ENCODE results near the gene MYOG.

Gene MYOG

DNA sequence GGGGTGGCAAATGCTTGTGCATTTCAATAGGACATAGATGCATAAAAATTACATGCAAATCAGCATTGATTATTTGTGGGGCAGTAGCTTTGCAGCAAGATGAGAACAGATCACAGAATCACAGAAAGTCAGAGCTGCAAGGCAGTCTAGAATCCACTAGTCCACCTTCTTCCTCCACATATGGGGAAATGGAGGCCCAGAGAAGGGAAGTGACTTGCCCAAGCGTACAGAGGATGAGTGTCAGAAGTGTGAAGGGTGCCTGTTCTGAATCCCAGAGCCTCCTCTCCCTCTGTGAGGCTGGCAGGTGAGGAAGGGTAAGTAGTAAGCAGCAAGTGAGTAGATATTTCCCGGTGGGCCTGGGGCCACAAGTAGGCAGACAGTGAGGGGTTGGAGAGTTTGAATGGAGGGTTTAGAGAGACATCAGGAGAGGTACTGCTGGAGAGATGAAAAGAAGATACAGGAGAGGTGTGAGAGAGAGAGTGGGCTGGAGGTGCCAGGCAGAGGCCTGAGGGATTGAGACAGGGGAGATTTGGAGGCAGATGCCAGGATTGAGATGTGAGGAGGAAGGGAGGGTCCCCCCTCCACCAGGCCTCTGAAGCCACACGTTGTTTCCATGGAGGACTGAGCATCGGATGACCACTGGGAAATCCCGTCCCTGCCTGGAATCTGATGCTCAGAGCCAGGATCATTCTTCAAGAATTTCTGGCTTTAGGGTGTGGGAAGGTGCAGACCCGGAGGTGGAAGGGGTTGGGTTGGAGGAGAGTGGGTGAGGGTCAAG lies 4.8 kb upstream of the MYOG start:
- peak in 3 of 4 experiments; percentile 38 to 52 (median 42) for DNase-seq

DNA sequence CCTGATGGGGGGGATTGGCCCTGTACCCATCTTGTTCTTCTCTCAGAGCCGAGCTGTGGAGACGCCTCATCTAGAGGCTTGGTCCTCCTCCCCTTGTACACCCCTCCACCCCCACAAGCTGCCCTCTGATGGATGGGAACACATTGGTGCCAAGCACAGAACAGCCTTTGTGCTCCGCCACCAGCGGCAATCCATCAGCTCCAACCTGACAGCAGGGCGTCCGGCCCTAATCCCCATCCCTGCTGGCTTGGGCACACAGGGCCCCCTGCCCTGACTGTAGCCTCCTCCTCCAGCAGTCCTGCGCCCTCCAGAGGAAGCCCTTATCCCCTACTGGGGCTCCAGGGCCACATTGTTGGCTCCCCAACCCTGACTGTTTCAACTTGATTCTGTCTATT lies 3.8 kb upstream of the MYOG start:
- no peak for DNase-seq

DNA sequence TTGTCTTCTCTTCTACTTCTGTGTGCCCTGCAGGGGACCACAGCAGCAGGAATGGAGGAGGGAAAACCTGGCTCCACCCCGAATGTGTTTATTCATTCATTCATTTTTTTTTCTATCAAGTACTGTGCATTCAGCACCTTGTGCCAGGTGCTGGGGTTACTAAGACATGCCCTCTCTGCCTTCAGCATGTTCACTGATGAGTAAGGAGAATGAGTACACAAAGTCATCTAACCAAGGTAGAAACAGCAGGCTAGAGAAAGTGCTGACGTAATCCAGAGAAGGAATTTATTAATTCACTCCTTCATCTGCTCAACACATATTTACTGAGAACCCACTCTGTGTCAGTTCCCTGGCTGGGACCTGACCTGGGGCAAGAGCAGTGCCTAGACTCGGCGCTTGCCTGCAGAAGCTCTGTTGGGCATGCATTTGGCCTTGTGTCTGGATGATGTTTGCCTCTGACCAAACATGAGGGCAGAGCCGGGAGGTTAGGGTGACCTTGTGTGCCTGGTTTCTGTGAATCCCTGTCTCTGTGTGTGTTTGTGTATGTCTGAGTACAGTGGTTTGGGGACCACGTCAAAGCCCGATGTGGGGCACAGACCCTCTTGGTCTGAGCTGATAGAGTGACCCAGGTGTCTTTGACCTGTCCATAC lies 3.3 kb upstream of the MYOG start:
- no peak for DNase-seq

DNA sequence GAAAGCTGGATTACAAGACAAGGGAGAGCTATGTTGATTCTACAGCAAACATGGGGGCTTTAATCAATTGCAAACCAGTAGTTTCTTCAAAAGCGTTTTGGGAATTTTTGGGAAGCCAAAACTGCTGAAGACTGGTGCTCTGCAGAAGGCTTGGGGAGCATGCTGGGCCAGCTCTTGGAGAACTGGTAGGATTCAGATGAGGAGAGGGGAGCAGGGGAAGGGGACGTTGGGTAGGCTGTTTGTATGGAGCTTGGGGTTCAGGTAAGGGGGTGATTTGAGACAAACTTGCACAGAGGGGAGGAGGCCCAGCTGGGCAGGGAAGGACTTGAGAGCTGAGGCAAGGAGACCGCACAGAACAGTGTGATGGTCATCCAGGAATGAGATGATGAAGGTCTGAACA lies 2.6 kb upstream of the MYOG start:
- DNase-seq, result no peak

DNA sequence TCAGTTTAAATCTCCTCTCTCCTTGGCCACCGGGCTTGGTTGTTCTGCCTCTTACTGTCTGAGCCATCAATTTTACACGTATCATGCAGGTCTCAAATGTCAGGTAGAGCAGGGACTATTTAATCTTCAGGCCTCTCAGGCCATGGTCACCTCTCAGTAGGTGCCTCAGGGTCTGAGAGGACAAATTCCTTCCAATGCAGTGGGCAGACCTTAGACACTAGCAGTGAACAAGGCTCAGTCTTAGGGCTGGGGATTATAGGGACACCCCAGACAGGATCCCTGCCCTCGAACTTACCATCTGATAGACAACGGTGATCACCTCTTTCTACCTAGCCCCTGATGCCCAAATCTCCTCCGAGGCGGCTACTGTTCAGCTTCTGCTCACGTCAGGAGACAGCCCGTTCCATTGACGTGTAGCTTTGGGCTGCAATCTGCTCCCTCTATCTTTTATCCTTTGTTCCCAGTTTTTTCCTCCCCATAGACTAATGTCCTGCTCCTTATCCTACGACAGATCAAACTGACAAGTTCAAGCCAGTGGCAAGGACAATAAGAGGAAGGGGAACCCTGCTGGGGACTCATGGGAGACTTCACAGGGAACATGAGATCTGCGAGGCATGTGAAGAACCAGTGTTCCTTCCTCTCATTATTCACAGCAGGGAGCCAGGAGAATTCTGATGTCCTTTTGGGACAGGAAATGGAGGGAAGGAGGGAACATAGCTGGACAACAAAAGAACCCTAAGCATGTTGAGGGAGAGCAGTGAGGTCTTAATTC lies 1.4 kb upstream of the MYOG start:
- peak in 1 of 4 experiments; percentile 24 for DNase-seq

DNA sequence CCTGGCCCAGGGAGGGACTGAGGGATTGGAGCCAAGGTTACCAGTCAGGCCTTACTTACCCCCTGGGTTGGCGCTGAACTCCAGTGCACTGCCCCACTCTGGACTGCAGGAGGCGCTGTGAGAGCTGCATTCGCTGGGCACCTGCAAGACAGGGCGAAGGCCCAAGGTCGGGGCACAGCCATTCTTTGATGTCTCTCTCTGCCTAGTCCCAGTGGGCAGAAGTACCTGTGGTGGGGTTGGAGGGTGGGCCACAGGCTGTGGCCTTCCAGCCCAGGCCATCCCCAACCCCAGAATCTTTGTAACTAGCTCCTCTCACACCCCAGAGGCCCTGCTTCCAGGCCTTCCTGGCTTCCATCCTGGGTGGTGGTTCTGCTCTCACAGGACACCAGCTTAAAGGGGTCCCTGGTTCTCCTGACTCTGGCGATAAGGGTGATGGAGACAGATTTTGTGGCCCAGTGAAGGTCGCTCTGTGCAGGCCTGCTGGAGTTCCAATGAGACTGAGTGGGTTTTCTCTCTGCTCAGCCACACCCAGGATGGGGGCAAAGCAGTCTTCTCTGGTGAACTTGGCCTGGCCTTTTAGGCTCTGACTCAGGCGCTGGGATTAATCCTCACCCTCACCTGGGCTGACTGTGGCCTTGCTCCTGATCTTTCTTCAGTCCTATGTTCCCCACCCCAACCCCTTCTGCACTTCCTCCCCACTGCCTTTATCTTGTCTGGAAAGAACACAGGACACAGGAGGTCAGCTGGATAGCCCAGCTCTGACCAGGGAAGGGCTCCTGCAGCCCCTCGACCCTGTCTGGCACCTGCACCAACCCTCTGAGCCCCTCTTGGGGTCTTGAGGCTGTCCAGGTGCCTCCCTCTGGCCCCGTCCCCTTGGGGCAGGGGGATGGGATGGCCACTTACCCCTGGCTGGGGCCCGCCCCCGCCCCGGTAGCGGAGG lies 954 bp downstream of the MYOG start:
- peak in 3 of 4 experiments; percentile 23 to 50 (median 30) for DNase-seq

DNA sequence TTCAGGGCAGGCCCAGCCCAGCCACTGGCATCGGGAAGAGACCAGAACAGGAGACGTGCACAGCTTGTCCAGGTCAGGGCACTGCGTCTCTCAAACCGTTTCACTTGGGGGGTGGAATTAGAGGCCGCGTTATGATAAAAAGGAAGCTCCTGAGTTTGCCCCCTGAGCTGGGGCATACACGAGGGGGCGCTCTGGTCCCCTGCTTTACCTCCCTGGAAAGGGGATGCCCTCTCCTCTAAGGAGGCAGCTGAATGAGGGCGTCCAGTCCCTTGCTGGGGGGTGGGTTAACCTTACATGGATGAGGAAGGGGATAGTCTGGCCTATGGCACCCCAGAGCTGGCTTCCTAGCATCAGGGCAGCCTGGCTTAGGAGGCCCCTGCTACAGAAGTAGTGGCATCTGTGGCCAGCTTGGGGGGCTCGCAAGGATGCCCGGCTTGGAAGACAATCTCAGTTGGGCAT lies 2.3 kb downstream of the MYOG start:
- no peak for DNase-seq

DNA sequence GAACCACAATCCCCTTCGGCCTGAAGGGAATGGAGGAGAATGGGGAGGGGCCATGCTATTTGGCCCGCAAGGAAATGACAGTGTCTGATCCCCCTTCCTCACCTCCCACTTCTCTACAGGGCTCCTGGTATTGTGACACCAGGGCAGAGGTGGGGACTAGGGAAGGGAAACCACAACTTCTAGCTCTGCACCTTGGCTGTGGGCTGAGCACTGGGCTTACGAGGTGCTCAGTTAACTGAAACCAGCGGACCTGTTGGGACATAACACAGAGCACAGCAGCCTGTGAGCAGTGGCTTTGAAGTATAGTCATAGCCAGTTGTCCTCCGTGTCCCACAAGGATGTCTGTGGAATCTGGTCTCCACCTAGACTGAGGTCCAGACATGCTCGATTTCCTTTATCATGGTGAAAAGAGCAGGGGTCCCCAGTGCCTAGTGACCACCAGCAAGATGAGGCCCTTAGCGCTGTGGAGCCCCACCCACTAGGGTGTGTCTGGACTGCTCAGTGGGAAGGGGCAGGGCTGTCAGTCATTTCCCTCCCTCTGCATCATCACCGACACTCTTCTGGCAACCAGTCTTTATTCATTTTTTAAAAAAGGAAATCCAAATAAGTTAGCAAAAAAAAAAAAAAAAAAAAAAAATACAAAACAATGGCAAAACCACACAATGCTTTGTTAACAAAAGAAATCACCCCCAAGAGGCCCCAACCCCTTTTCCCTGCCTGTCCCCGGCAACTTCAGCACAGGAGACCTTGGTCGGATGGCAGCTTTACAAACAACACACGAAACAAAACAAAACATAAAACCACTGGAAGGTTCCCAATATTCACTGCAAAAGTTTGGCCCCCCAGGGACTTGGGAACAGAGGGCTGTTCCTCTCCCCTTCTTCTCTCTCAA lies 3.0 kb downstream of the MYOG start:
- no peak for DNase-seq

DNA sequence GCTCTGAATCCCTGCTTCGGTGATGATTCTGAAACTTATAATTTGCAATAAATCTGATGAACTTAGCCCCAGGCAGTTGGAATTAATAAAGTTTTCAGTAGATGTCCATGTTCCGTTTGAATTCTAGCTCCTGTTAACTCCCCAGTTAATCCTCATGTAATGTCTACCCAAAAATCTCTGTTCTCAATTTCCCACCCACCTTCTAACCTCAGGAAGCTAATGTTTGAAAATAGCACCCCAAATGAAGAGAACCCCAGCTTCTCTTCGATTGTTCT lies 3.6 kb downstream of the MYOG start:
- no peak for DNase-seq

DNA sequence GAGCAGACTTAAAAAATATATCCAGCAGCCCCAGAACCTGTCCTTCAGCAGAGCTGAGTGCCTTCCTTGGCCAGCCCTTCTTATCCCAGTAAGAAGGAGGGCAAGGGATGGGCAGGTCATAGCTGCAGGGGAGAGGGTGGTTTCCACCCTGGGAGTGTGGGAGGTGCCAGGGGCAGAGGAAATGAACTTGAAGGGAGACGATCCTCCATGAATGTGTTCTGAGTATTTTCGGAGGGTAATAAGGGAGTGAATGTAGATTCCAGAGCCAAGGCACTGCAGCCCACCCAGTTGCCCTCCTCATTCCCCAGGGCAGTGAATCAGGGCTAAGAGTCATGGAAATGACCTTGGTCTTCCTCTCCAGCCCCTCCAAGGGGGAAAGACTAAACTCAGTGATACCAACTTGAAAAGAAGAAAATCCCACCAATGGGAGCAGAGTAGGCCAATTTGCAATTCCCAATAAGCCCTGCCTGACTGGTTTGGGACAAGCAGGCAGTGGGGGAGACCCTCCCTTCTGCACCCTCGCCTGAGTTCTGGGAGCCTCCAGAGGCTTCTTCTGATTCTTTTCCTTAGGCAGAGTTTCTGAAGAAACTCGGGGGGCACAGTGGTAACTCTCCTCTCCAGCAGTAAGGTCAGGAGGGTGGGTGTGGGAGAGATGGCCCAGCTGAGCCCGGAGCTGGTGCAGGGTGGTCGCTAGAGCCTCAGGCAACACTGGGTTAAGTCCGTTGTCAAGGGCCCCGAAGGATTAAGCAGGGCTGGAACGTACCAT lies 4.2 kb downstream of the MYOG start:
- DNase-seq, result no peak

DNA sequence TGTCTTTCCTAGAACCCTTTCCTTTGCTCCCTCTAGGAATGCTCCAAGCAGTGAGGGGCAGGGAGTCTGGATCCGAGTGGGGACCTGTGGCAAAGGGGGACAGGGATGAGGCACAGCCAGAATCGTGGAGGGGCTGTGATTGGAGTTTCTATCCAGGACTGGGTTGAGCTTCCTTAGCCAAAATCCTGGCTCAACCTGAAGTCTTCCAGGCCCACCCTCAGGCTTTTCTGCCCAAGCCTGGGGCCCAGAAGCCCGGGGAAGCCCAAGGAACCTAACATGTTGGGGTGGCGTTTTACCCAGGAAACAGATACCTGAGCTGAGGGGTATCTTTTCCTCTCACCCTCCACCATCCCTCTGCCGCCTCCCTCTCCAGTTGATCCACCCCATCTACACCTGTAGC lies 5.4 kb downstream of the MYOG start:
- DNase-seq, result no peak

DNA sequence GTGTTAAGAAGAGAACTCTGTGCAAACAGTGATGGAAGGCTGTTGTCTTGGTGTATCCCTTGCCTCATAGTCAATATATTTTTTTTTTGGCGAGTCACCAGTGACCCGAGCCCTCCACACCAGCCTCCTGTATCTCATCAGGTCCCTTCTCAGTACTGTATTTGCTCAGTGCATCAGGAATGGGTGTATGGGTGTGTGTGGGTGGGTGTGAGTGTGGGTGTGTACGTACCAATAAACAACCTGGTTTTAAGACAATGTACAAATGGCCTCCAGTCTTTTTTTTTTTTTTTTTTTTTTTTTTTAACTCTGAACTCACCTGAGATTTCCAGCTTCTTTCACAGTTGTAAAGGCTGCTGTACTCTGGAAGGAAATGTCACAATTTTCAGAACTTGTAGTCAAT lies 7.3 kb downstream of the MYOG start:
- DNase-seq, result no peak

DNA sequence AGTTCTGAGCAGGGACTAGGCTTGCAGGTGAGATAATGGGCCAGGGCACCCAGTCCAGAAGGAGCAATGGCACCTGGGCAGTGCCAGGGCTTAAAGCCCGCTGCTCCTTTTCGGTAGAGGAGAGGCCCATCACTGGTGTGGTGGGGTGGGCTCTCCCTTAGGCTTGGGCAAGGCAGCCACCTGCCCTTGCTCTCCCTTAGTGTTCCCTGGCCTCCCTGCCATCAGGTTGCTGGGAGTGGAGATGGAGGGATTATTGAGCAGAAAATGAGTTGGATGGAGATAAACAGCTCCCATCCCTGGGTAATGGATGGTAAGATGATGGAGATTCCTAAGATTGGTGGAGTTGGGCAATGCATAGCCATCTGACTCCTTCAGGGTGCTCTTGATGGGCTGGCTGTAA lies 7.9 kb downstream of the MYOG start:
- DNase-seq, result no peak

DNA sequence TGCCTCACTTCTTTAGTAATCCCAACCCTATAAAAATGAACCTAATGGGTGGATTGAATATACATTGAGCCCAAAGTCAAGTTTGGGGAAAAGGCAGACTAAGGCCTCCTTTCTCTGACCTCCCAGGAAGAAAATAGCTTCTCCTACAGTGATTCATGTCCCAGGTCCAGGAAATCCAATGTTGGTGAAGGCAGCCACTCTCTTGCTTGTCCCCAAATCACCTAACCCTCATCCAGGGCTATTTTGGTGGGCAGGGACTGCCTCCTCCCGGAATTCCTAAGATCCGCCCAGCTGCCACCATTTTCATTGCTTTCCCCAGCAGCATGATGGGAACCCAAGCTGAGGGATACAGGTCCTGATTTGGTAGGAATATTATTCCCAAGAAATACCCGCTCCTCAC lies 8.4 kb downstream of the MYOG start:
- DNase-seq, result no peak

DNA sequence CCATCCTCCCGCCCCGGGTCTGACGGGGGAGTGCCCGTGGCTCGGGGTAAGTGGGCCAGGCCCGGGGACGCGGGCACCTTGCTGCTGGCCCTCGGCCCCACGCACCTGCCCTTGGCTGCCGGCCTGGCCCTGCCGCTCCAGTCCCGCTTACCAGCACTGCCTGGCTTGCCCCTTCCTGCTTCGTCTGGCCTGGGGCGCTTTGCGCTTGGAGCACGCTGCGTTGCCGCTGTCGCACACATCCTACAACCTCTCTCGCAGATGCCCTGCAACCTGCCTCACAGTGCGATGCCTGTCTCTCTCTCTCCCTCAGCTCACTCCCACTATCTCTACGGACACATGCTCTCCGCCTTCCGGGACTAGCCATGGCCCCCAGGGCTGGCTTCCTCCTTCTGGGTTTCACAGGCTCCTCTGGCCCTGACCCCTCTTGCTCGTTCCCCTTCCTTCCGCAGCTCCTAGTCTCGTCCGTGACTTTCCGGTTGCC lies 9.7 kb downstream of the MYOG start:
- peak; percentile 47 to 76 (median 71) for DNase-seq

DNA sequence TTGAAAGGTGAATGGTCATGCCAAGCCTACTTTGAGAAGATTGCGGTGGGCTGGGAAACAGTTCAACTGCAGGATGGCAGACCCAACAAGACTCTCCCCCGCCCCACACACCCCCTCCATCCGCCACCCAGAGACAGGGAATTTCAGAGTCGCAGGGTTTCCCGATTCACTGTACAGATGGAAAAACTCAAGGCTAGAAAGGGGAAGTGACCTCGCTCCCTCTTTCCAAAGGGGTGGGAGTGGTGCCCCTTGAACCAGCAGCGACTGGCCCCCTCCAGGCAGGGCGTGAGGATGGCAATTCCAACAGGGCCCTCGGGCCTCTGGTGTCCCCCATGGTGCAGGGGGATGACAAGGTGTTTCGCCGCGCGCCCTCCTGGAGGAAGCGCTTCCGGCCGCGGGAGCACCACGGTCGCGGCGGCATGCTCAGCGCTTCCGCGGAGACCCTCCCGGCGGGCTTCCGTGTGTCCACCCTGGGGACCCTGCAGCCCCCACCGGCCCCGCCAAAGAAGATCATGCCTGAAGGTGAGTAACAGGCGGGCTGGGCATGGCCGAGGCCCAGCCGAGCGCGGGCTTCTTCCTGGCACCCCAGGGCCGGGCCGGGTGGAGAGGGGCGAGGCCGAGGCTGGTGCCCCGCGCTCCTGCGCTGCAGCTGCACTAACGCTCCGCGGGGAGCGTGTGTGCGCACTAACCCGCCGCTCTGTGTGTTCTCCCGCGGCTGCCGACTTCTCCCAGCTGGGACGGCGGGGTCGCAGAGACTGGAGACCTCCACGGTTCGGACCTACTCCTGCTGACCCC lies 10.4 kb downstream of the MYOG start:
- DNase-seq, result peak in 3 of 4 experiments; percentile 42 to 48 (median 43)

DNA sequence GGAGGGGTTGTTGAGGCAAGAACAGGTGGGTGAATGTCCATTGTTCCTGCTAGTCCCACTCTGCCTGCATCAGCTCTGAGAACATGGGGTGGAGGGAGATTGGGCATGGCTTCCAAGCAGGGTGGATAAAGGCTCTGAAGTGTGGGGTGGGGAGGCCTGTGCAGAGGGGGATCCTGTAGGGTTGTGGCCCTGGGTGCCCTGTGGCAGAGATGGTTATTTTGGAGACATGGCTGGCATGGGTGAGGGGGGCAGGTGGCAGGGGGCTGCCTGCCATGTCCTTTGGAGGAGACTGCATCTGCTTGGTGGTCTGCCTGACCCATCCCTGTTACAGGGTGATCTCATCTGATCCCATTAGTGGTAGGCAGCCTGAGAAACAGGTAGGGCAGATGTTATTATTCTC lies 11.2 kb downstream of the MYOG start:
- no peak for DNase-seq

DNA sequence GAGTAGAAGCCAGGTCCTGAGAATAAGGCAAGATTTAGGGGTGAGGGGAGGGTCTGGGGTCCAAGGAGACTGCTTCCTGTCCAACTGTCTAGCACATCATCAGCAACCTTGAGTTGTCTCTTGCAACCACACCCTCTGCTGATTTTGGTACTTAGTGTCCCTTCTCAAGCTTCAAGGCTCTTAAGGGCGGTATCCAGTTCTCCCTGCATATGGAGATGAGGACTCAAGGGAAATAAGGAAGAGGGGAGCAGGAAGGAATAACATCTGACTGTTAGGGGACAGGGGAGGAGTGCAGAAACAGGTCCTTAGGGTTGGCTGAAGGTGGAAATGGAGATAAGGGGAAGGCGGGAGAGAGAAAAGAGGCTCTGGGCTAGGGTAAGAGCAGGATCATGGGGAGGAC lies 12.3 kb downstream of the MYOG start:
- DNase-seq, result no peak

DNA sequence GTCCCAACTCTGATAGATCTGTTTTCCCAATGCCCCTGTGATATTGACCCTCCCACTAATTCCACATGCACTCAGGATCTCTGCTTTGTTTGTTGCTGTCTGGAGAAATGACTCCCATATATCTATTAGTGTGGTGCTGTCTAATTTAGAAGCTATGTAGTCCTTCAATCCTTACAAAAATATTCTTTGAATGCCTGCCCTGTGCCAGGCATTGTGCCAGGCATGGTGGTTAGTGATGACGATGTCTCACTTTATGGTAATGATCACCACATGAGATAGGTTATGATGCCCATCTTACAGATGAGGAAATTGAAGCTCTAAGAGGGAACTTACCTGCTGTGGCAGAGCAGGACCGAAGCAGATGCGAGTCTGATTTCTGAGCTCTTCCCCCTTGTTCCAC lies 12.9 kb downstream of the MYOG start:
- no peak for DNase-seq

All from suppressor macrophage (primary cell).